GM23338 (cell line): ENCODE data around the gene MINDY4. TPM values are rescaled to one million over a fixed set of nuclear protein-coding genes. Genes with fewer than 3 reads are reported as not detected.

Source experiments
- ATAC-seq: fragments of 200-7000 bp; cut with Tn5 transposase; 3 replicates; pipeline ENCODE4 v1.9.1; 2020
- DNase-seq: peaks from one replicate; pipeline ENCODE4 v3.0.0-alpha.2; 2015; ENCODE audit warnings: low spot score
- H2AFZ ChIP-seq: fragments of 200-600 bp; sonication (generic); 2 replicates; pipeline ENCODE4 v1.8.0; 2016; ENCODE audit warnings: antibody characterized with exemption, mild to moderate bottlenecking, moderate library complexity
- H3F3A ChIP-seq: fragments of 200-600 bp; sonication (generic); replicated peaks from 2 replicates; pipeline ENCODE4 v1.8.0; 2017; ENCODE audit warnings: antibody characterized with exemption, mixed run types, low read depth
- H3K27ac ChIP-seq: fragments of 200-600 bp; sonication (generic); 2 replicates; pipeline ENCODE4 v1.6.1; 2016; ENCODE audit warnings: low read depth
- H3K27me3 ChIP-seq: fragments of 200-600 bp; sonication (generic); 2 replicates; pipeline ENCODE4 v1.8.0; 2016; ENCODE audit warnings: mild to moderate bottlenecking, mixed run types, moderate library complexity; ENCODE audit not compliant: insufficient read depth
- H3K36me3 ChIP-seq: fragments of 200-600 bp; sonication (generic); 2 replicates; pipeline ENCODE4 v1.8.0; 2016; ENCODE audit warnings: mild to moderate bottlenecking; ENCODE audit not compliant: insufficient read depth
- H3K4me1 ChIP-seq: fragments of 200-600 bp; sonication (generic); 2 replicates; pipeline ENCODE4 v1.8.0; 2016; ENCODE audit warnings: mild to moderate bottlenecking, moderate library complexity; ENCODE audit not compliant: insufficient read depth
- H3K4me2 ChIP-seq: fragments of 200-600 bp; sonication (generic); 2 replicates; pipeline ENCODE4 v1.7.1; 2017; ENCODE audit warnings: mixed run types
- H3K4me3 ChIP-seq: fragments of 200-600 bp; sonication (generic); 2 replicates; pipeline ENCODE4 v1.6.1; 2016; ENCODE audit warnings: mixed run types
- H3K79me2 ChIP-seq: fragments of 200-600 bp; sonication (generic); replicated peaks from 2 replicates; pipeline ENCODE4 v1.8.0; 2017; ENCODE audit warnings: mild to moderate bottlenecking; ENCODE audit not compliant: insufficient read depth
- H3K9me2 ChIP-seq: fragments of 200-600 bp; sonication (generic); 2 replicates; pipeline ENCODE4 v1.8.0; 2017; ENCODE audit not compliant: insufficient read depth
- H4K20me1 ChIP-seq: fragments of 200-600 bp; sonication (generic); replicated peaks from 2 replicates; pipeline ENCODE4 v1.8.0; 2017; ENCODE audit warnings: mild to moderate bottlenecking; ENCODE audit not compliant: insufficient read depth
- H3K27ac Mint-ChIP-seq: 2 replicates; pipeline ENCODE4 v1.8.0; 2020; ENCODE audit warnings: inconsistent platforms, mild to moderate bottlenecking, moderate library complexity, mixed read lengths
- H3K27me3 Mint-ChIP-seq: 3 replicates; pipeline ENCODE4 v1.8.0; 2022; ENCODE audit warnings: low read depth, mild to moderate bottlenecking, moderate library complexity, mixed read lengths, inconsistent platforms; ENCODE audit not compliant: insufficient read depth, poor library complexity
- H3K36me3 Mint-ChIP-seq: 3 replicates; pipeline ENCODE4 v1.8.0; 2021; ENCODE audit warnings: low read depth, mild to moderate bottlenecking, inconsistent platforms, moderate library complexity, mixed read lengths
- H3K4me1 Mint-ChIP-seq: 3 replicates; pipeline ENCODE4 v1.8.0; 2020; ENCODE audit warnings: mild to moderate bottlenecking, inconsistent platforms, mixed read lengths
- H3K4me3 Mint-ChIP-seq: 3 replicates; pipeline ENCODE4 v1.8.0; 2021; ENCODE audit warnings: moderate library complexity, mild to moderate bottlenecking, inconsistent platforms, mixed read lengths
- H3K9me3 Mint-ChIP-seq: 3 replicates; pipeline ENCODE4 v1.8.0; 2020; ENCODE audit warnings: moderate library complexity, mild to moderate bottlenecking, inconsistent platforms, mixed read lengths
- CREB1 ChIP-seq: fragments of 250-450 bp; sonication (Bioruptor Pico); IDR thresholded peaks from 2 replicates; pipeline ENCODE4 v1.5.0; 2020; ENCODE audit warnings: low read depth, mild to moderate bottlenecking, moderate library complexity
- EZH2 ChIP-seq: fragments of 200-600 bp; sonication (generic); IDR thresholded peaks from one replicate; pipeline ENCODE4 v1.8.0; 2017; ENCODE audit warnings: antibody characterized with exemption, mild to moderate bottlenecking, low read depth; ENCODE audit not compliant: unreplicated experiment
- EZH2phosphoT487 ChIP-seq: fragments of 200-600 bp; sonication (generic); IDR thresholded peaks from one replicate; pipeline ENCODE4 v1.8.1; 2018; ENCODE audit warnings: antibody characterized with exemption; ENCODE audit not compliant: unreplicated experiment
- JUNB ChIP-seq: IDR thresholded peaks from one replicate; pipeline ENCODE4 v1.6.1; 2016; ENCODE audit warnings: antibody characterized with exemption; ENCODE audit not compliant: unreplicated experiment
- NANOG ChIP-seq: IDR thresholded peaks from 2 replicates; pipeline ENCODE4 v1.6.1; 2016; ENCODE audit warnings: antibody characterized with exemption, borderline replicate concordance
- POLR2AphosphoS5 ChIP-seq: IDR thresholded peaks from 2 replicates; pipeline ENCODE4 v1.6.1; 2016; ENCODE audit warnings: antibody characterized with exemption, low read depth
- STAT1 ChIP-seq: IDR thresholded peaks from one replicate; pipeline ENCODE4 v1.6.1; 2016; ENCODE audit warnings: antibody characterized with exemption; ENCODE audit not compliant: unreplicated experiment
- ZNF114 ChIP-seq: fragments of 250-450 bp; sonication (Bioruptor Pico); IDR thresholded peaks from 2 replicates; pipeline ENCODE4 v1.5.0; 2020; ENCODE audit warnings: mild to moderate bottlenecking, moderate library complexity
- ZNF331 ChIP-seq: fragments of 250-450 bp; sonication (Bioruptor Pico); IDR thresholded peaks from 2 replicates; pipeline ENCODE4 v1.5.0; 2020; ENCODE audit warnings: low read depth, mild to moderate bottlenecking, moderate library complexity
- polyA plus RNA-seq: library from polyadenylated mRNA; unstranded; fragments of >200 nt; fragmentation: Nextera tagmentation; extraction: Ambion mirVana; gene quantifications from 2 replicates; pipeline ENCODE4 v1.2.1, GENCODE V29; 2016
- total RNA-seq: library from RNA; depleted of rRNA; stranded (reverse); fragments of >200 nt; shearing (Covaris generic); gene quantifications from 2 replicates; pipeline ENCODE4 v1.2.3, GENCODE V29; 2014
- TF ChIP-seq, protein P1 (sequence below), 2 experiments: fragments of 200-600 bp in 1 of 2; sonication (generic) in 1 of 2; conservative IDR thresholded peaks; 2 replicates each; pipeline versions ENCODE4 v1.5.1 to v1.6.1; 2016 to 2017; ENCODE audit warnings: antibody characterized with exemption in 2 of 2, low read depth in 2 of 2, mild to moderate bottlenecking in 2 of 2, moderate library complexity in 1 of 2
- TF ChIP-seq, protein P2 (sequence below): IDR thresholded peaks from one replicate; pipeline ENCODE4 v1.6.1; 2018; ENCODE audit warnings: antibody characterized with exemption; ENCODE audit not compliant: unreplicated experiment
- TF ChIP-seq, protein P3 (sequence below): IDR thresholded peaks from 2 replicates; pipeline ENCODE4 v1.6.1; 2016; ENCODE audit warnings: antibody characterized with exemption
- TF ChIP-seq, protein P4 (sequence below): fragments of 250-450 bp; sonication (Bioruptor Pico); IDR thresholded peaks from 2 replicates; pipeline ENCODE4 v1.5.0; 2020; ENCODE audit warnings: mild to moderate bottlenecking, moderate library complexity

MINDY4 gene
- total and polyA plus RNA-seq, 2 experiments from 2014 or later = 1.7 to 4.4 TPM

DNA sequence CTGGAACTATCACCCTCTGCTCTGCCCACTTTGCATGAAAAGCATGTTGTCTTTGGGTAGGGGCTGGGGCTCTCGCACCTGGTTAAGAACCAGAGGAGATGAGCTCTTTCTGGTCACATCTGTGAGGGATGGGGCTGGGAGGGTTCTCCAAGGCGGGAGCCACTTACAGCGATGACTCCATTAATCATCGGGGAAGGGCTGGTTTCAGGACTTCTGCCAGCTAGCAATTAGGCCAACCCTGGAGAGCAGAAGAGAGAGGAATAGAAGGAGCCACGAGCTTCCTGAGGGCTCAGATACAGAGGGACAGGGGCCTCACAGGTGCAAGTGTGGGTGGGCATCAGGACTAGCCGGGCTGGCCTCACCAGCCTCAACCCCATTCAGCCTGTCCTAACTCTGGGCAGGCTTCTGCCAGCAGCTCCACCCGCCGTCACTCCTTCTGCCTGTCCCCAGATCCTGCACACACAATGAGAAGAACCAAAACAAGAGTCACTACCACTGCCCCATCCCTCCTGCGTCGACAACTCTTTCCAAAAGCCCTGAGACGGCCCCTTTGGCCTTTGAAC, 148.9 kb downstream of the MINDY4 start:
- no peak overlapping the region for H3K27ac Mint-ChIP-seq
- no peak for ATAC-seq
- H3K4me1 ChIP-seq = no peaks in the 10 kb centered on the region

More for the DNA sequence above, 148.9 kb downstream of the MINDY4 start:
- no peak for TF ChIP-seq CREB1 (CRISPR knock-in tag)
- TF ChIP-seq JUNB = no peak
- TF ChIP-seq, protein P1, sequence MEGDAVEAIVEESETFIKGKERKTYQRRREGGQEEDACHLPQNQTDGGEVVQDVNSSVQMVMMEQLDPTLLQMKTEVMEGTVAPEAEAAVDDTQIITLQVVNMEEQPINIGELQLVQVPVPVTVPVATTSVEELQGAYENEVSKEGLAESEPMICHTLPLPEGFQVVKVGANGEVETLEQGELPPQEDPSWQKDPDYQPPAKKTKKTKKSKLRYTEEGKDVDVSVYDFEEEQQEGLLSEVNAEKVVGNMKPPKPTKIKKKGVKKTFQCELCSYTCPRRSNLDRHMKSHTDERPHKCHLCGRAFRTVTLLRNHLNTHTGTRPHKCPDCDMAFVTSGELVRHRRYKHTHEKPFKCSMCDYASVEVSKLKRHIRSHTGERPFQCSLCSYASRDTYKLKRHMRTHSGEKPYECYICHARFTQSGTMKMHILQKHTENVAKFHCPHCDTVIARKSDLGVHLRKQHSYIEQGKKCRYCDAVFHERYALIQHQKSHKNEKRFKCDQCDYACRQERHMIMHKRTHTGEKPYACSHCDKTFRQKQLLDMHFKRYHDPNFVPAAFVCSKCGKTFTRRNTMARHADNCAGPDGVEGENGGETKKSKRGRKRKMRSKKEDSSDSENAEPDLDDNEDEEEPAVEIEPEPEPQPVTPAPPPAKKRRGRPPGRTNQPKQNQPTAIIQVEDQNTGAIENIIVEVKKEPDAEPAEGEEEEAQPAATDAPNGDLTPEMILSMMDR (conservative IDR thresholded peaks at IDR 0.05; ENCODE audit: low read depth in 2 of 2) = no peak
- no peak for TF ChIP-seq ZNF114
- no peak for TF ChIP-seq EZH2phosphoT487
- TF ChIP-seq NANOG = no peak
- TF ChIP-seq, protein P2, sequence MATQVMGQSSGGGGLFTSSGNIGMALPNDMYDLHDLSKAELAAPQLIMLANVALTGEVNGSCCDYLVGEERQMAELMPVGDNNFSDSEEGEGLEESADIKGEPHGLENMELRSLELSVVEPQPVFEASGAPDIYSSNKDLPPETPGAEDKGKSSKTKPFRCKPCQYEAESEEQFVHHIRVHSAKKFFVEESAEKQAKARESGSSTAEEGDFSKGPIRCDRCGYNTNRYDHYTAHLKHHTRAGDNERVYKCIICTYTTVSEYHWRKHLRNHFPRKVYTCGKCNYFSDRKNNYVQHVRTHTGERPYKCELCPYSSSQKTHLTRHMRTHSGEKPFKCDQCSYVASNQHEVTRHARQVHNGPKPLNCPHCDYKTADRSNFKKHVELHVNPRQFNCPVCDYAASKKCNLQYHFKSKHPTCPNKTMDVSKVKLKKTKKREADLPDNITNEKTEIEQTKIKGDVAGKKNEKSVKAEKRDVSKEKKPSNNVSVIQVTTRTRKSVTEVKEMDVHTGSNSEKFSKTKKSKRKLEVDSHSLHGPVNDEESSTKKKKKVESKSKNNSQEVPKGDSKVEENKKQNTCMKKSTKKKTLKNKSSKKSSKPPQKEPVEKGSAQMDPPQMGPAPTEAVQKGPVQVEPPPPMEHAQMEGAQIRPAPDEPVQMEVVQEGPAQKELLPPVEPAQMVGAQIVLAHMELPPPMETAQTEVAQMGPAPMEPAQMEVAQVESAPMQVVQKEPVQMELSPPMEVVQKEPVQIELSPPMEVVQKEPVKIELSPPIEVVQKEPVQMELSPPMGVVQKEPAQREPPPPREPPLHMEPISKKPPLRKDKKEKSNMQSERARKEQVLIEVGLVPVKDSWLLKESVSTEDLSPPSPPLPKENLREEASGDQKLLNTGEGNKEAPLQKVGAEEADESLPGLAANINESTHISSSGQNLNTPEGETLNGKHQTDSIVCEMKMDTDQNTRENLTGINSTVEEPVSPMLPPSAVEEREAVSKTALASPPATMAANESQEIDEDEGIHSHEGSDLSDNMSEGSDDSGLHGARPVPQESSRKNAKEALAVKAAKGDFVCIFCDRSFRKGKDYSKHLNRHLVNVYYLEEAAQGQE = no peak
- no peak for TF ChIP-seq ZNF331 (CRISPR knock-in tag)
- TF ChIP-seq POLR2AphosphoS5 = no peak
- no peak for TF ChIP-seq EZH2
- TF ChIP-seq STAT1 = no peak
- TF ChIP-seq, protein P3, sequence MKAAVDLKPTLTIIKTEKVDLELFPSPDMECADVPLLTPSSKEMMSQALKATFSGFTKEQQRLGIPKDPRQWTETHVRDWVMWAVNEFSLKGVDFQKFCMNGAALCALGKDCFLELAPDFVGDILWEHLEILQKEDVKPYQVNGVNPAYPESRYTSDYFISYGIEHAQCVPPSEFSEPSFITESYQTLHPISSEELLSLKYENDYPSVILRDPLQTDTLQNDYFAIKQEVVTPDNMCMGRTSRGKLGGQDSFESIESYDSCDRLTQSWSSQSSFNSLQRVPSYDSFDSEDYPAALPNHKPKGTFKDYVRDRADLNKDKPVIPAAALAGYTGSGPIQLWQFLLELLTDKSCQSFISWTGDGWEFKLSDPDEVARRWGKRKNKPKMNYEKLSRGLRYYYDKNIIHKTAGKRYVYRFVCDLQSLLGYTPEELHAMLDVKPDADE = no peak
- TF ChIP-seq, protein P4, sequence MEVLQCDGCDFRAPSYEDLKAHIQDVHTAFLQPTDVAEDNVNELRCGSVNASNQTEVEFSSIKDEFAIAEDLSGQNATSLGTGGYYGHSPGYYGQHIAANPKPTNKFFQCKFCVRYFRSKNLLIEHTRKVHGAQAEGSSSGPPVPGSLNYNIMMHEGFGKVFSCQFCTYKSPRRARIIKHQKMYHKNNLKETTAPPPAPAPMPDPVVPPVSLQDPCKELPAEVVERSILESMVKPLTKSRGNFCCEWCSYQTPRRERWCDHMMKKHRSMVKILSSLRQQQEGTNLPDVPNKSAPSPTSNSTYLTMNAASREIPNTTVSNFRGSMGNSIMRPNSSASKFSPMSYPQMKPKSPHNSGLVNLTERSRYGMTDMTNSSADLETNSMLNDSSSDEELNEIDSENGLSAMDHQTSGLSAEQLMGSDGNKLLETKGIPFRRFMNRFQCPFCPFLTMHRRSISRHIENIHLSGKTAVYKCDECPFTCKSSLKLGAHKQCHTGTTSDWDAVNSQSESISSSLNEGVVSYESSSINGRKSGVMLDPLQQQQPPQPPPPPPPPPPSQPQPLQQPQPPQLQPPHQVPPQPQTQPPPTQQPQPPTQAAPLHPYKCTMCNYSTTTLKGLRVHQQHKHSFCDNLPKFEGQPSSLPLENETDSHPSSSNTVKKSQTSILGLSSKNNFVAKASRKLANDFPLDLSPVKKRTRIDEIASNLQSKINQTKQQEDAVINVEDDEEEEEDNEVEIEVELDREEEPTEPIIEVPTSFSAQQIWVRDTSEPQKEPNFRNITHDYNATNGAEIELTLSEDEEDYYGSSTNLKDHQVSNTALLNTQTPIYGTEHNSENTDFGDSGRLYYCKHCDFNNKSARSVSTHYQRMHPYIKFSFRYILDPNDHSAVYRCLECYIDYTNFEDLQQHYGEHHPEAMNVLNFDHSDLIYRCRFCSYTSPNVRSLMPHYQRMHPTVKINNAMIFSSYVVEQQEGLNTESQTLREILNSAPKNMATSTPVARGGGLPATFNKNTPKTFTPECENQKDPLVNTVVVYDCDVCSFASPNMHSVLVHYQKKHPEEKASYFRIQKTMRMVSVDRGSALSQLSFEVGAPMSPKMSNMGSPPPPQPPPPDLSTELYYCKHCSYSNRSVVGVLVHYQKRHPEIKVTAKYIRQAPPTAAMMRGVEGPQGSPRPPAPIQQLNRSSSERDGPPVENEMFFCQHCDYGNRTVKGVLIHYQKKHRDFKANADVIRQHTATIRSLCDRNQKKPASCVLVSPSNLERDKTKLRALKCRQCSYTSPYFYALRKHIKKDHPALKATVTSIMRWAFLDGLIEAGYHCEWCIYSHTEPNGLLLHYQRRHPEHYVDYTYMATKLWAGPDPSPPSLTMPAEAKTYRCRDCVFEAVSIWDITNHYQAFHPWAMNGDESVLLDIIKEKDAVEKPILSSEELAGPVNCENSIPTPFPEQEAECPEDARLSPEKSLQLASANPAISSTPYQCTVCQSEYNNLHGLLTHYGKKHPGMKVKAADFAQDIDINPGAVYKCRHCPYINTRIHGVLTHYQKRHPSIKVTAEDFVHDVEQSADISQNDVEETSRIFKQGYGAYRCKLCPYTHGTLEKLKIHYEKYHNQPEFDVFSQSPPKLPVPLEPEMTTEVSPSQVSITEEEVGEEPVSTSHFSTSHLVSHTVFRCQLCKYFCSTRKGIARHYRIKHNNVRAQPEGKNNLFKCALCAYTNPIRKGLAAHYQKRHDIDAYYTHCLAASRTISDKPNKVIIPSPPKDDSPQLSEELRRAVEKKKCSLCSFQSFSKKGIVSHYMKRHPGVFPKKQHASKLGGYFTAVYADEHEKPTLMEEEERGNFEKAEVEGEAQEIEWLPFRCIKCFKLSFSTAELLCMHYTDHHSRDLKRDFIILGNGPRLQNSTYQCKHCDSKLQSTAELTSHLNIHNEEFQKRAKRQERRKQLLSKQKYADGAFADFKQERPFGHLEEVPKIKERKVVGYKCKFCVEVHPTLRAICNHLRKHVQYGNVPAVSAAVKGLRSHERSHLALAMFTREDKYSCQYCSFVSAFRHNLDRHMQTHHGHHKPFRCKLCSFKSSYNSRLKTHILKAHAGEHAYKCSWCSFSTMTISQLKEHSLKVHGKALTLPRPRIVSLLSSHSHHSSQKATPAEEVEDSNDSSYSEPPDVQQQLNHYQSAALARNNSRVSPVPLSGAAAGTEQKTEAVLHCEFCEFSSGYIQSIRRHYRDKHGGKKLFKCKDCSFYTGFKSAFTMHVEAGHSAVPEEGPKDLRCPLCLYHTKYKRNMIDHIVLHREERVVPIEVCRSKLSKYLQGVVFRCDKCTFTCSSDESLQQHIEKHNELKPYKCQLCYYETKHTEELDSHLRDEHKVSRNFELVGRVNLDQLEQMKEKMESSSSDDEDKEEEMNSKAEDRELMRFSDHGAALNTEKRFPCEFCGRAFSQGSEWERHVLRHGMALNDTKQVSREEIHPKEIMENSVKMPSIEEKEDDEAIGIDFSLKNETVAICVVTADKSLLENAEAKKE (CRISPR knock-in tag) = no peak
- Histone ChIP-seq H3K4me3 (no peak overlapping the region), H3K4me2 (no peak overlapping the region), H3F3A (no peaks in the 10 kb centered on the region), H3K27ac (no peak overlapping the region), H3K9me2 (no peaks in the 10 kb centered on the region), H4K20me1 (no peaks in the 10 kb centered on the region), H3K27me3 (no peaks in the 10 kb centered on the region), H3K36me3 (no peaks in the 10 kb centered on the region), H3K79me2 (no peaks in the 10 kb centered on the region), H2AFZ (no peak overlapping the region)
- no peaks in the 10 kb centered on the region for H3K9me3 Mint-ChIP-seq
- no peak overlapping the region for H3K4me3 Mint-ChIP-seq
- H3K36me3 Mint-ChIP-seq = no peaks in the 10 kb centered on the region
- DNase-seq = no peak
- peaks cover 11% of the 10 kb centered on the region; the same call in 2 of the 3 replicates for H3K4me1 Mint-ChIP-seq
- H3K27me3 Mint-ChIP-seq = peaks cover 12% of the 10 kb centered on the region
